ENCODE data around the gene ZSWIM9.

DNA sequence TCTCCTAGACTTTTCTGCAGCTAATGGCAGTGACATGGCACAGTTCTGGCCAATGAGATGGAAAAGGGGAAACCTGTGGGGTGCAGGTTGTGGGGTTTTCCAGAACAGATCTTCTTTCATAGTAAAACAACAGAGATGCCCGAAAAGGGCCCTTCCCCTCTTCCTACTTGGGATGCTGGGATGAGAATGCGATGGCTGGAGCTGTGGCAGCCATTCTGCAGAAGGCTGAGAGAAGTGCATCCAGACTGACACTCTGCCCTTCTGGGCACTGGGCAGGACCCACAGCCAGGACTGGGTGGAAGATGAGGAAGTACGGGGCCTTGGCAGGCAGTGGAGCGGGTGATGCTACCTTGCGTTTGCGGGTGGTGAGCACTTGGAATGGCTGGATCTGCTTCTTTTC is 42.9 kb upstream of the ZSWIM9 start:
- TF ChIP-seq, protein P1, sequence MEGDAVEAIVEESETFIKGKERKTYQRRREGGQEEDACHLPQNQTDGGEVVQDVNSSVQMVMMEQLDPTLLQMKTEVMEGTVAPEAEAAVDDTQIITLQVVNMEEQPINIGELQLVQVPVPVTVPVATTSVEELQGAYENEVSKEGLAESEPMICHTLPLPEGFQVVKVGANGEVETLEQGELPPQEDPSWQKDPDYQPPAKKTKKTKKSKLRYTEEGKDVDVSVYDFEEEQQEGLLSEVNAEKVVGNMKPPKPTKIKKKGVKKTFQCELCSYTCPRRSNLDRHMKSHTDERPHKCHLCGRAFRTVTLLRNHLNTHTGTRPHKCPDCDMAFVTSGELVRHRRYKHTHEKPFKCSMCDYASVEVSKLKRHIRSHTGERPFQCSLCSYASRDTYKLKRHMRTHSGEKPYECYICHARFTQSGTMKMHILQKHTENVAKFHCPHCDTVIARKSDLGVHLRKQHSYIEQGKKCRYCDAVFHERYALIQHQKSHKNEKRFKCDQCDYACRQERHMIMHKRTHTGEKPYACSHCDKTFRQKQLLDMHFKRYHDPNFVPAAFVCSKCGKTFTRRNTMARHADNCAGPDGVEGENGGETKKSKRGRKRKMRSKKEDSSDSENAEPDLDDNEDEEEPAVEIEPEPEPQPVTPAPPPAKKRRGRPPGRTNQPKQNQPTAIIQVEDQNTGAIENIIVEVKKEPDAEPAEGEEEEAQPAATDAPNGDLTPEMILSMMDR (IDR thresholded peaks at IDR 0.05), result no peak
- no peak for TF ChIP-seq POLR2A (IDR thresholded peaks at IDR 0.05)

All from thyroid gland (tissue), 4 donors.